Panc1 (cell line): Measurements from ENCODE around the gene KCNC1.

Source experiments
- CTCF ChIP-seq: fragments of 450-650 bp; IDR thresholded peaks from 2 replicates; pipeline ENCODE4 v1.5.1; 2017; ENCODE audit warnings: mild to moderate bottlenecking
- TCF7L2 ChIP-seq: IDR thresholded peaks from 2 replicates; pipeline ENCODE4 v1.6.1; 2011; ENCODE audit warnings: mild to moderate bottlenecking, low read depth, low read length, inconsistent platforms
- TF ChIP-seq, protein P1 (sequence below), 2 experiments: IDR thresholded peaks; 2 replicates each; pipeline ENCODE4 v1.6.1; 2011 to 2012; ENCODE audit warnings: low read depth in 2 of 2, control low read depth in 1 of 2, low read length in 1 of 2, mild to moderate bottlenecking in 1 of 2, moderate library complexity in 1 of 2; ENCODE audit not compliant: insufficient read depth in 1 of 2

DNA sequence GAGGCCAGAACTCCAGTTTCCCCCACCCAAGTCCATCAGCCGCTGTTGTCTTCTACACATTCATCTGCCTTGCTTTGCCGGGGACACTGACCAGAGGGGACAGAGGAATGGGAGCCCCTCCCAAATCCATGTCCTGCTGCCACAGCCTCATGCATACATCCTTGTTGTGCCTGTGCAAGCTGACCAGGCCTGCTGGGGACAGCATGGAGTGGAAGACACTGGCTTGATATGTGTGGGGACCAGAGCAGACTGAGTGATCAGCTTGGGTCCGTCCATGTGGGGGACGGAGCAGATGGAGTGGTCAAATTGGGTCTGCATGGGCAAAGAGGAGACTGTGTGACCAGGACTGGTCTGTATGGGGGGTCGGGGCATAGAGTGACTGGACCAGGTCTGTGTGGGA lies 43.8 kb downstream of the KCNC1 start:
- TF ChIP-seq CTCF = no peak
- TF ChIP-seq TCF7L2 = no peak
- TF ChIP-seq, protein P1, sequence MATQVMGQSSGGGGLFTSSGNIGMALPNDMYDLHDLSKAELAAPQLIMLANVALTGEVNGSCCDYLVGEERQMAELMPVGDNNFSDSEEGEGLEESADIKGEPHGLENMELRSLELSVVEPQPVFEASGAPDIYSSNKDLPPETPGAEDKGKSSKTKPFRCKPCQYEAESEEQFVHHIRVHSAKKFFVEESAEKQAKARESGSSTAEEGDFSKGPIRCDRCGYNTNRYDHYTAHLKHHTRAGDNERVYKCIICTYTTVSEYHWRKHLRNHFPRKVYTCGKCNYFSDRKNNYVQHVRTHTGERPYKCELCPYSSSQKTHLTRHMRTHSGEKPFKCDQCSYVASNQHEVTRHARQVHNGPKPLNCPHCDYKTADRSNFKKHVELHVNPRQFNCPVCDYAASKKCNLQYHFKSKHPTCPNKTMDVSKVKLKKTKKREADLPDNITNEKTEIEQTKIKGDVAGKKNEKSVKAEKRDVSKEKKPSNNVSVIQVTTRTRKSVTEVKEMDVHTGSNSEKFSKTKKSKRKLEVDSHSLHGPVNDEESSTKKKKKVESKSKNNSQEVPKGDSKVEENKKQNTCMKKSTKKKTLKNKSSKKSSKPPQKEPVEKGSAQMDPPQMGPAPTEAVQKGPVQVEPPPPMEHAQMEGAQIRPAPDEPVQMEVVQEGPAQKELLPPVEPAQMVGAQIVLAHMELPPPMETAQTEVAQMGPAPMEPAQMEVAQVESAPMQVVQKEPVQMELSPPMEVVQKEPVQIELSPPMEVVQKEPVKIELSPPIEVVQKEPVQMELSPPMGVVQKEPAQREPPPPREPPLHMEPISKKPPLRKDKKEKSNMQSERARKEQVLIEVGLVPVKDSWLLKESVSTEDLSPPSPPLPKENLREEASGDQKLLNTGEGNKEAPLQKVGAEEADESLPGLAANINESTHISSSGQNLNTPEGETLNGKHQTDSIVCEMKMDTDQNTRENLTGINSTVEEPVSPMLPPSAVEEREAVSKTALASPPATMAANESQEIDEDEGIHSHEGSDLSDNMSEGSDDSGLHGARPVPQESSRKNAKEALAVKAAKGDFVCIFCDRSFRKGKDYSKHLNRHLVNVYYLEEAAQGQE (IDR thresholded peaks at IDR 0.05; ENCODE audit: insufficient read depth in 1 of 2, low read depth in 2 of 2, low read length in 1 of 2) = no peak
